ENCODE data around the gene SIX5. TPM values are rescaled to one million over a fixed set of nuclear protein-coding genes. Genes with fewer than 3 reads are reported as not detected.

Gene SIX5
- total and polyA plus RNA-seq, 9 of the 15 experiments (the other 6 are each of a cell fraction or from before 2014, with no cell fraction given) = 1.4 to 17.2 (median 7.4) TPM; not detected in 2

DNA sequence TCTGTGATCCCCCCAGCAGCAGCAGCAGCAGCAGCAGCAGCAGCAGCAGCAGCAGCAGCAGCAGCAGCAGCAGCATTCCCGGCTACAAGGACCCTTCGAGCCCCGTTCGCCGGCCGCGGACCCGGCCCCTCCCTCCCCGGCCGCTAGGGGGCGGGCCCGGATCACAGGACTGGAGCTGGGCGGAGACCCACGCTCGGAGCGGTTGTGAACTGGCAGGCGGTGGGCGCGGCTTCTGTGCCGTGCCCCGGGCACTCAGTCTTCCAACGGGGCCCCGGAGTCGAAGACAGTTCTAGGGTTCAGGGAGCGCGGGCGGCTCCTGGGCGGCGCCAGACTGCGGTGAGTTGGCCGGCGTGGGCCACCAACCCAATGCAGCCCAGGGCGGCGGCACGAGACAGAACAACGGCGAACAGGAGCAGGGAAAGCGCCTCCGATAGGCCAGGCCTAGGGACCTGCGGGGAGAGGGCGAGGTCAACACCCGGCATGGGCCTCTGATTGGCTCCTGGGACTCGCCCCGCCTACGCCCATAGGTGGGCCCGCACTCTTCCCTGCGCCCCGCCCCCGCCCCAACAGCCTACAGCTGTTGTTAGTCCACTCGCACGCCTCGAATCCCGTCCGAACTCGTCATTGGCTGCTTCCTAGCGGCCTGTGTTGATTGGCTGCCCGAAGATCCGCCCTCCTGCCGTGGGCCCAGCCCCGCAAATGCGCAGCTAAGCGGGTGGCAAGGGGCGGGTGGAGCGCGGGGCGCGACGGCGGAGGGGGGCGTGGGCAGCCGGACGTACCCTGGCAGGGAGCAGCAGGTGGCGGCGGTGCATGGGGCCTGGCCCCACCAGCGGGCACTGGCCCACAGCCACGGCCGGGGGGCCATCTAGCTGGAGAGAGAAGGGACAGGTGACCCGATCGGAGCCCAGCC is 1.4 kb upstream of the SIX5 start (continued):
- TF ChIP-seq, protein P1, sequence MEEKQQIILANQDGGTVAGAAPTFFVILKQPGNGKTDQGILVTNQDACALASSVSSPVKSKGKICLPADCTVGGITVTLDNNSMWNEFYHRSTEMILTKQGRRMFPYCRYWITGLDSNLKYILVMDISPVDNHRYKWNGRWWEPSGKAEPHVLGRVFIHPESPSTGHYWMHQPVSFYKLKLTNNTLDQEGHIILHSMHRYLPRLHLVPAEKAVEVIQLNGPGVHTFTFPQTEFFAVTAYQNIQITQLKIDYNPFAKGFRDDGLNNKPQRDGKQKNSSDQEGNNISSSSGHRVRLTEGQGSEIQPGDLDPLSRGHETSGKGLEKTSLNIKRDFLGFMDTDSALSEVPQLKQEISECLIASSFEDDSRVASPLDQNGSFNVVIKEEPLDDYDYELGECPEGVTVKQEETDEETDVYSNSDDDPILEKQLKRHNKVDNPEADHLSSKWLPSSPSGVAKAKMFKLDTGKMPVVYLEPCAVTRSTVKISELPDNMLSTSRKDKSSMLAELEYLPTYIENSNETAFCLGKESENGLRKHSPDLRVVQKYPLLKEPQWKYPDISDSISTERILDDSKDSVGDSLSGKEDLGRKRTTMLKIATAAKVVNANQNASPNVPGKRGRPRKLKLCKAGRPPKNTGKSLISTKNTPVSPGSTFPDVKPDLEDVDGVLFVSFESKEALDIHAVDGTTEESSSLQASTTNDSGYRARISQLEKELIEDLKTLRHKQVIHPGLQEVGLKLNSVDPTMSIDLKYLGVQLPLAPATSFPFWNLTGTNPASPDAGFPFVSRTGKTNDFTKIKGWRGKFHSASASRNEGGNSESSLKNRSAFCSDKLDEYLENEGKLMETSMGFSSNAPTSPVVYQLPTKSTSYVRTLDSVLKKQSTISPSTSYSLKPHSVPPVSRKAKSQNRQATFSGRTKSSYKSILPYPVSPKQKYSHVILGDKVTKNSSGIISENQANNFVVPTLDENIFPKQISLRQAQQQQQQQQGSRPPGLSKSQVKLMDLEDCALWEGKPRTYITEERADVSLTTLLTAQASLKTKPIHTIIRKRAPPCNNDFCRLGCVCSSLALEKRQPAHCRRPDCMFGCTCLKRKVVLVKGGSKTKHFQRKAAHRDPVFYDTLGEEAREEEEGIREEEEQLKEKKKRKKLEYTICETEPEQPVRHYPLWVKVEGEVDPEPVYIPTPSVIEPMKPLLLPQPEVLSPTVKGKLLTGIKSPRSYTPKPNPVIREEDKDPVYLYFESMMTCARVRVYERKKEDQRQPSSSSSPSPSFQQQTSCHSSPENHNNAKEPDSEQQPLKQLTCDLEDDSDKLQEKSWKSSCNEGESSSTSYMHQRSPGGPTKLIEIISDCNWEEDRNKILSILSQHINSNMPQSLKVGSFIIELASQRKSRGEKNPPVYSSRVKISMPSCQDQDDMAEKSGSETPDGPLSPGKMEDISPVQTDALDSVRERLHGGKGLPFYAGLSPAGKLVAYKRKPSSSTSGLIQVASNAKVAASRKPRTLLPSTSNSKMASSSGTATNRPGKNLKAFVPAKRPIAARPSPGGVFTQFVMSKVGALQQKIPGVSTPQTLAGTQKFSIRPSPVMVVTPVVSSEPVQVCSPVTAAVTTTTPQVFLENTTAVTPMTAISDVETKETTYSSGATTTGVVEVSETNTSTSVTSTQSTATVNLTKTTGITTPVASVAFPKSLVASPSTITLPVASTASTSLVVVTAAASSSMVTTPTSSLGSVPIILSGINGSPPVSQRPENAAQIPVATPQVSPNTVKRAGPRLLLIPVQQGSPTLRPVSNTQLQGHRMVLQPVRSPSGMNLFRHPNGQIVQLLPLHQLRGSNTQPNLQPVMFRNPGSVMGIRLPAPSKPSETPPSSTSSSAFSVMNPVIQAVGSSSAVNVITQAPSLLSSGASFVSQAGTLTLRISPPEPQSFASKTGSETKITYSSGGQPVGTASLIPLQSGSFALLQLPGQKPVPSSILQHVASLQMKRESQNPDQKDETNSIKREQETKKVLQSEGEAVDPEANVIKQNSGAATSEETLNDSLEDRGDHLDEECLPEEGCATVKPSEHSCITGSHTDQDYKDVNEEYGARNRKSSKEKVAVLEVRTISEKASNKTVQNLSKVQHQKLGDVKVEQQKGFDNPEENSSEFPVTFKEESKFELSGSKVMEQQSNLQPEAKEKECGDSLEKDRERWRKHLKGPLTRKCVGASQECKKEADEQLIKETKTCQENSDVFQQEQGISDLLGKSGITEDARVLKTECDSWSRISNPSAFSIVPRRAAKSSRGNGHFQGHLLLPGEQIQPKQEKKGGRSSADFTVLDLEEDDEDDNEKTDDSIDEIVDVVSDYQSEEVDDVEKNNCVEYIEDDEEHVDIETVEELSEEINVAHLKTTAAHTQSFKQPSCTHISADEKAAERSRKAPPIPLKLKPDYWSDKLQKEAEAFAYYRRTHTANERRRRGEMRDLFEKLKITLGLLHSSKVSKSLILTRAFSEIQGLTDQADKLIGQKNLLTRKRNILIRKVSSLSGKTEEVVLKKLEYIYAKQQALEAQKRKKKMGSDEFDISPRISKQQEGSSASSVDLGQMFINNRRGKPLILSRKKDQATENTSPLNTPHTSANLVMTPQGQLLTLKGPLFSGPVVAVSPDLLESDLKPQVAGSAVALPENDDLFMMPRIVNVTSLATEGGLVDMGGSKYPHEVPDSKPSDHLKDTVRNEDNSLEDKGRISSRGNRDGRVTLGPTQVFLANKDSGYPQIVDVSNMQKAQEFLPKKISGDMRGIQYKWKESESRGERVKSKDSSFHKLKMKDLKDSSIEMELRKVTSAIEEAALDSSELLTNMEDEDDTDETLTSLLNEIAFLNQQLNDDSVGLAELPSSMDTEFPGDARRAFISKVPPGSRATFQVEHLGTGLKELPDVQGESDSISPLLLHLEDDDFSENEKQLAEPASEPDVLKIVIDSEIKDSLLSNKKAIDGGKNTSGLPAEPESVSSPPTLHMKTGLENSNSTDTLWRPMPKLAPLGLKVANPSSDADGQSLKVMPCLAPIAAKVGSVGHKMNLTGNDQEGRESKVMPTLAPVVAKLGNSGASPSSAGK (IDR thresholded peaks at IDR 0.05) = peak; percentile 95
- TF ChIP-seq, protein P2, sequence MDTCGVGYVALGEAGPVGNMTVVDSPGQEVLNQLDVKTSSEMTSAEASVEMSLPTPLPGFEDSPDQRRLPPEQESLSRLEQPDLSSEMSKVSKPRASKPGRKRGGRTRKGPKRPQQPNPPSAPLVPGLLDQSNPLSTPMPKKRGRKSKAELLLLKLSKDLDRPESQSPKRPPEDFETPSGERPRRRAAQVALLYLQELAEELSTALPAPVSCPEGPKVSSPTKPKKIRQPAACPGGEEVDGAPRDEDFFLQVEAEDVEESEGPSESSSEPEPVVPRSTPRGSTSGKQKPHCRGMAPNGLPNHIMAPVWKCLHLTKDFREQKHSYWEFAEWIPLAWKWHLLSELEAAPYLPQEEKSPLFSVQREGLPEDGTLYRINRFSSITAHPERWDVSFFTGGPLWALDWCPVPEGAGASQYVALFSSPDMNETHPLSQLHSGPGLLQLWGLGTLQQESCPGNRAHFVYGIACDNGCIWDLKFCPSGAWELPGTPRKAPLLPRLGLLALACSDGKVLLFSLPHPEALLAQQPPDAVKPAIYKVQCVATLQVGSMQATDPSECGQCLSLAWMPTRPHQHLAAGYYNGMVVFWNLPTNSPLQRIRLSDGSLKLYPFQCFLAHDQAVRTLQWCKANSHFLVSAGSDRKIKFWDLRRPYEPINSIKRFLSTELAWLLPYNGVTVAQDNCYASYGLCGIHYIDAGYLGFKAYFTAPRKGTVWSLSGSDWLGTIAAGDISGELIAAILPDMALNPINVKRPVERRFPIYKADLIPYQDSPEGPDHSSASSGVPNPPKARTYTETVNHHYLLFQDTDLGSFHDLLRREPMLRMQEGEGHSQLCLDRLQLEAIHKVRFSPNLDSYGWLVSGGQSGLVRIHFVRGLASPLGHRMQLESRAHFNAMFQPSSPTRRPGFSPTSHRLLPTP (IDR thresholded peaks at IDR 0.05; ENCODE audit: borderline replicate concordance, extremely low read depth, insufficient read length) = no peak
- no peak for TF ChIP-seq CBFA2T2 (conservative IDR thresholded peaks at IDR 0.05)
- TF ChIP-seq, protein P3, sequence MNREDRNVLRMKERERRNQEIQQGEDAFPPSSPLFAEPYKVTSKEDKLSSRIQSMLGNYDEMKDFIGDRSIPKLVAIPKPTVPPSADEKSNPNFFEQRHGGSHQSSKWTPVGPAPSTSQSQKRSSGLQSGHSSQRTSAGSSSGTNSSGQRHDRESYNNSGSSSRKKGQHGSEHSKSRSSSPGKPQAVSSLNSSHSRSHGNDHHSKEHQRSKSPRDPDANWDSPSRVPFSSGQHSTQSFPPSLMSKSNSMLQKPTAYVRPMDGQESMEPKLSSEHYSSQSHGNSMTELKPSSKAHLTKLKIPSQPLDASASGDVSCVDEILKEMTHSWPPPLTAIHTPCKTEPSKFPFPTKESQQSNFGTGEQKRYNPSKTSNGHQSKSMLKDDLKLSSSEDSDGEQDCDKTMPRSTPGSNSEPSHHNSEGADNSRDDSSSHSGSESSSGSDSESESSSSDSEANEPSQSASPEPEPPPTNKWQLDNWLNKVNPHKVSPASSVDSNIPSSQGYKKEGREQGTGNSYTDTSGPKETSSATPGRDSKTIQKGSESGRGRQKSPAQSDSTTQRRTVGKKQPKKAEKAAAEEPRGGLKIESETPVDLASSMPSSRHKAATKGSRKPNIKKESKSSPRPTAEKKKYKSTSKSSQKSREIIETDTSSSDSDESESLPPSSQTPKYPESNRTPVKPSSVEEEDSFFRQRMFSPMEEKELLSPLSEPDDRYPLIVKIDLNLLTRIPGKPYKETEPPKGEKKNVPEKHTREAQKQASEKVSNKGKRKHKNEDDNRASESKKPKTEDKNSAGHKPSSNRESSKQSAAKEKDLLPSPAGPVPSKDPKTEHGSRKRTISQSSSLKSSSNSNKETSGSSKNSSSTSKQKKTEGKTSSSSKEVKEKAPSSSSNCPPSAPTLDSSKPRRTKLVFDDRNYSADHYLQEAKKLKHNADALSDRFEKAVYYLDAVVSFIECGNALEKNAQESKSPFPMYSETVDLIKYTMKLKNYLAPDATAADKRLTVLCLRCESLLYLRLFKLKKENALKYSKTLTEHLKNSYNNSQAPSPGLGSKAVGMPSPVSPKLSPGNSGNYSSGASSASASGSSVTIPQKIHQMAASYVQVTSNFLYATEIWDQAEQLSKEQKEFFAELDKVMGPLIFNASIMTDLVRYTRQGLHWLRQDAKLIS (CRISPR knock-in tag; IDR thresholded peaks at IDR 0.05) = peak; percentile 95
- TF ChIP-seq, protein P4, sequence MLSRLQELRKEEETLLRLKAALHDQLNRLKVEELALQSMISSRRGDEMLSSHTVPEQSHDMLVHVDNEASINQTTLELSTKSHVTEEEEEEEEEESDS (CRISPR knock-in tag; IDR thresholded peaks at IDR 0.05) = no peak
